Astrocyte of the cerebellum (primary cell): Measurements from ENCODE around the gene BACH2.

ENCODE experiments used
- DNase-seq: peaks from one replicate; pipeline ENCODE4 v3.0.0-alpha.2; 2011; ENCODE audit warnings: low read depth
- H3K4me3 ChIP-seq: 2 replicates; pipeline ENCODE4 v1.5.1; 2011; ENCODE audit warnings: mild to moderate bottlenecking, low read depth, low read length, moderate library complexity
- CTCF ChIP-seq: IDR thresholded peaks from 2 replicates; pipeline ENCODE4 v1.5.1; 2012; ENCODE audit warnings: low read length, low read depth, moderate library complexity, mild to moderate bottlenecking; ENCODE audit errors: missing control alignments
- in situ Hi-C: cut with HindIII; loops from 2 replicates; pipeline ENCODE4 v1.10.0; 2017; ENCODE audit warnings: low sequenced_read_pairs

The BACH2 gene

GRCh38 chr6:90159452-90159851 lies 137.2 kb downstream of the BACH2 start:
- in situ Hi-C loops: no loop called here
- no peak for DNase-seq

GRCh38 chr6:90158936-90159335 lies 137.7 kb downstream of the BACH2 start:
- DNase-seq: no peak
- no peak for TF ChIP-seq CTCF
- in situ Hi-C loops: no loop called here
- H3K4me3 ChIP-seq: no peak overlapping the region

More at GRCh38 chr6:90159452-90159851, 137.2 kb downstream of the BACH2 start:
- no peak for TF ChIP-seq CTCF
- H3K4me3 ChIP-seq: no peak overlapping the region

DNA sequence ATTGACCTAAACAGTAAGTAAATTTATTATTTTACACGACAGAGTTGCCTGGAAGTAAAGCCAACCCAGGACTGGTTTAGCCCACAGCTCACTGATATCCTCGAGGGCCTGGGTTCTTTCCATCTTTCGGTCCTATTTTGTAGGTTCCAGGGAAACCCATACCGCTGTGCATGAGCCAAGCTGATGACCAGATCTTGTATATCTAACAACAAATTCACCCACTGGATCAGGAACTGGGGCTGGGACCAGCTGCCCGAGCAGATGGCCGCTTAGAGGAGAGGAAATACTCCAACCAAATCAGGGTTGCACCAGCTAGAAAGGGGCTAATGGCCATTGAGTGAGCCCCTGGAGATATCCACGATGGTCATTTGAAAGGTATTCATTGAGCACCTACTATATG lies 139.2 kb downstream of the BACH2 start:
- in situ Hi-C loops: no loop called here
- DNase-seq: no peak
- no peak for TF ChIP-seq CTCF
- H3K4me3 ChIP-seq: no peak overlapping the region

DNA sequence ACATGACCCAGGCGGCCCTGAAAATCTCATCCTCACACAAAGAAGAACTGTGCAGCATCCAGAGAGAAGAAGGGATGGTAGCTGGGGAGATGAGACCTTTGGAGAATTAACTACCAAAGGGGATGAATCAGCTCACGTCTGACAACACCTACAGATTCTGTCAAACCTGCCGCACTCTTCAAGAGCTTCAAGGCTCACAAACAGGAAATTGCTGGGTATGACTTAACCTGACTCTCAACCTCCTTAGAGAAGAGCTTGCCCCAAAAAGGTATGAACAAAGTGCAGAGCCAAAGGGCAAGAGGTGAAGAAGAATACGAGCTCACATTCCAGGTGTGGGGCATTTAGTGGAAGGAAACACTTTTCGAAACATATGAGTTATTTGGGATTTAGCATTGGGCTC lies 139.8 kb downstream of the BACH2 start:
- no peak for DNase-seq
- in situ Hi-C loops: no loop called here
- TF ChIP-seq CTCF: no peak
- H3K4me3 ChIP-seq: no peak overlapping the region

DNA sequence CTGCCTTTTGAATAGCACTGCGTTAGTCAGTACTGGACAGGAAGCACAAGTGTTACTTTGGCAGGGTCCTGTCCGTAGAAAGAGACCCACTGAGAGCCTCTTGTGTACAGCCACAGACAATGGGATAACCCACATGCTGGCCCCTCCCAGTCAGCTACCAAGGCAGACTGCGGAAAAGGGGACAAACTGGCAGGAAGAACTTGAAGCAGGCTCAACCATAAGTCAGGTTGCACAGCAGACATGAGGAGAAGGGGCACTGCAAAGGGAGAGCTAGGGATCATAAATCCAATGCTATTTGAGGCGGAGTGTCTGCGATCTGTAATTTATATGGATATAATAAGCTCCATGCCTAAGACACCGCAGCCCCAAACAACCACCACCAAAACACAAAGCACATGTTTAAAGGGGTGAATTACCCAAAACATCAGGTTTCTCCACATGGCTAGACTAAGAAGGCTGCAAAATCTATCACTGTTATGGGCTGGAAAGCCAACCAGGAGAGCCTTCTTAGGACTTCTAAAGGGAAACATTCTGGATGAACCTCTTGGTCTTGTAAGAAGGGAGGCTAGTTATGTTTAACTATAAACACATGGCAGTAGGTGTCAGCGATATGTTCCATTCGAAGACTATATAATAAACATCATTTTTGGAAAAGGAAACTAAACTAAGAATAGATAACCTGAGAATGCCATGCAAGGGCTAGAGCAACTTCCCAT lies 141.7 kb downstream of the BACH2 start:
- H3K4me3 ChIP-seq: no peak overlapping the region
- in situ Hi-C loops: no loop called here
- no peak for TF ChIP-seq CTCF
- DNase-seq: no peak

DNA sequence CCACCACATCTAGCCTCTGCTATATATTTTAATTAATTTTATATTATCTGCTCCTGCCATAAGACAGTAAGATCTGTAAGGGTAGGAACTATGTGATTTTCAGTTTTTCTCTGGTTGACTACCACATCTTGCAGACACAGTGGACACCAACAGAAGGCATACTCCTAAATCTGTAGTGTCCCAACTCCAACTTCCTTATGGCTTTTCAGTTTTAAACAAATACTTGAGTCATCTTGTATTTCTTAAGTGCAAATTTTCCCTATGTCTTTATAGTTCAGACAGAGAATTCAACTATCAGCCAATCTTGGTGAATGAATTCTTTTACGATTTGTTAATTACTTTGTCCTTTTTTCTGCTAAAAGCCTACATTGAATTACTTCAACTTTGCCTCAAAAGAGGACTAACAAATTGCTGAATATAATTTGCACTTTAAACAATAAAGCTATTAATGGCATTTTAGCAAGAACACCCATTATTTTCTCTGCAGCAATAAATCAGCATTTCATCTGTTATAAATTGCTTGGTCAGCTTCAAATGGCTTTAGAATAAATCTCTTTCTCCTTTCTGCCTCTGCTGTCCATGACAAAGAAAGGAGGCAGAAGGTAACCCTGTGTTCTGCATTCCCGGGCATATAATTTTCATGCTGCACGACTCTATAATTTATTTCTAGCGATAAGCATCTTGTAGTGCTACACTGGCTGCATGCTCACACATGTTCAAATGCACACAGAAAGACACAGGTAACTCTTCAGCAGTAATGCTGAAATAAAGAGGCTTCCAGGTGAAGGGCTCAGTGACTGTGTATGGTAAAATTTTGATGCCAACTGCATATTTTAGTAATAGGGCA lies 144.8 kb downstream of the BACH2 start:
- DNase-seq: no peak
- H3K4me3 ChIP-seq: no peak overlapping the region
- in situ Hi-C loops: no loop called here
- TF ChIP-seq CTCF: no peak
